ENCODE data around the gene PPP3R2. TPM values are rescaled to one million over a fixed set of nuclear protein-coding genes. Genes with fewer than 3 reads are reported as not detected.

The PPP3R2 gene
- total RNA-seq, 1 donor from 2014 or later: under 0.01 TPM

Other genes with a start within 250 kb of the PPP3R2 start
- gene BAAT, start 210.0 kb downstream of the PPP3R2 start, total RNA-seq: under 0.01 TPM
- 39.8 TPM for gene MRPL50, start 196.4 kb downstream of the PPP3R2 start, total RNA-seq
- gene ZNF189, start 196.1 kb downstream of the PPP3R2 start, total RNA-seq: 38.1 TPM
- gene ALDOB, start 159.2 kb downstream of the PPP3R2 start, total RNA-seq: not detected
- 28.8 TPM for gene RNF20, start 61.1 kb downstream of the PPP3R2 start, total RNA-seq
- gene GRIN3A, start 143.7 kb upstream of the PPP3R2 start, total RNA-seq: 6.9 TPM

Measured in temporal lobe (tissue), 1 donor.